ENCODE measurements around the gene KLRK1. TPM values are rescaled to one million over a fixed set of nuclear protein-coding genes. Genes with fewer than 3 reads are reported as not detected.

KLRK1 gene
- total and polyA plus RNA-seq, 4 donors: 0.98 to 4.0 (median 1.4) TPM

GRCh38 chr12:10363658-10363913 lies 26.3 kb downstream of the KLRK1 start:
- peaks cover 2 to 22% (median 11%) of the 10 kb centered on the region in 4 donors for H3K4me1 ChIP-seq (ENCODE audit: control insufficient read depth in 4 of 4, insufficient read depth in 4 of 4, low read length in 3 of 4)
- TF ChIP-seq ATF3 (IDR thresholded peaks at IDR 0.05) (no peak), JUND (IDR thresholded peaks at IDR 0.05) (no peak), RXRA (IDR thresholded peaks at IDR 0.05) (no peak), YY1 (IDR thresholded peaks at IDR 0.05) (no peak), SP1 (IDR thresholded peaks at IDR 0.05) (no peak), NR2F2 (IDR thresholded peaks at IDR 0.05) (no peak), GABPA (IDR thresholded peaks at IDR 0.05 in 1 of 2, conservative IDR thresholded peaks at IDR 0.05 in 1 of 2) (no peak), EGR1 (IDR thresholded peaks at IDR 0.05; ENCODE audit: low read depth in 2 of 2) (no peak), TAF1 (conservative IDR thresholded peaks at IDR 0.05) (no peak), HNF4A (conservative IDR thresholded peaks at IDR 0.05) (no peak), FOXA2 (IDR thresholded peaks at IDR 0.05) (no peak), FOXA1 (IDR thresholded peaks at IDR 0.05) (no peak)
- TF ChIP-seq, protein P1, sequence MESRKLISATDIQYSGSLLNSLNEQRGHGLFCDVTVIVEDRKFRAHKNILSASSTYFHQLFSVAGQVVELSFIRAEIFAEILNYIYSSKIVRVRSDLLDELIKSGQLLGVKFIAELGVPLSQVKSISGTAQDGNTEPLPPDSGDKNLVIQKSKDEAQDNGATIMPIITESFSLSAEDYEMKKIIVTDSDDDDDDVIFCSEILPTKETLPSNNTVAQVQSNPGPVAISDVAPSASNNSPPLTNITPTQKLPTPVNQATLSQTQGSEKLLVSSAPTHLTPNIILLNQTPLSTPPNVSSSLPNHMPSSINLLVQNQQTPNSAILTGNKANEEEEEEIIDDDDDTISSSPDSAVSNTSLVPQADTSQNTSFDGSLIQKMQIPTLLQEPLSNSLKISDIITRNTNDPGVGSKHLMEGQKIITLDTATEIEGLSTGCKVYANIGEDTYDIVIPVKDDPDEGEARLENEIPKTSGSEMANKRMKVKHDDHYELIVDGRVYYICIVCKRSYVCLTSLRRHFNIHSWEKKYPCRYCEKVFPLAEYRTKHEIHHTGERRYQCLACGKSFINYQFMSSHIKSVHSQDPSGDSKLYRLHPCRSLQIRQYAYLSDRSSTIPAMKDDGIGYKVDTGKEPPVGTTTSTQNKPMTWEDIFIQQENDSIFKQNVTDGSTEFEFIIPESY (IDR thresholded peaks at IDR 0.05): no peak
- TF ChIP-seq, protein P2, sequence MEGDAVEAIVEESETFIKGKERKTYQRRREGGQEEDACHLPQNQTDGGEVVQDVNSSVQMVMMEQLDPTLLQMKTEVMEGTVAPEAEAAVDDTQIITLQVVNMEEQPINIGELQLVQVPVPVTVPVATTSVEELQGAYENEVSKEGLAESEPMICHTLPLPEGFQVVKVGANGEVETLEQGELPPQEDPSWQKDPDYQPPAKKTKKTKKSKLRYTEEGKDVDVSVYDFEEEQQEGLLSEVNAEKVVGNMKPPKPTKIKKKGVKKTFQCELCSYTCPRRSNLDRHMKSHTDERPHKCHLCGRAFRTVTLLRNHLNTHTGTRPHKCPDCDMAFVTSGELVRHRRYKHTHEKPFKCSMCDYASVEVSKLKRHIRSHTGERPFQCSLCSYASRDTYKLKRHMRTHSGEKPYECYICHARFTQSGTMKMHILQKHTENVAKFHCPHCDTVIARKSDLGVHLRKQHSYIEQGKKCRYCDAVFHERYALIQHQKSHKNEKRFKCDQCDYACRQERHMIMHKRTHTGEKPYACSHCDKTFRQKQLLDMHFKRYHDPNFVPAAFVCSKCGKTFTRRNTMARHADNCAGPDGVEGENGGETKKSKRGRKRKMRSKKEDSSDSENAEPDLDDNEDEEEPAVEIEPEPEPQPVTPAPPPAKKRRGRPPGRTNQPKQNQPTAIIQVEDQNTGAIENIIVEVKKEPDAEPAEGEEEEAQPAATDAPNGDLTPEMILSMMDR (IDR thresholded peaks at IDR 0.05; ENCODE audit: low read depth, low read length, missing input control): no peak
- TF ChIP-seq, protein P3, sequence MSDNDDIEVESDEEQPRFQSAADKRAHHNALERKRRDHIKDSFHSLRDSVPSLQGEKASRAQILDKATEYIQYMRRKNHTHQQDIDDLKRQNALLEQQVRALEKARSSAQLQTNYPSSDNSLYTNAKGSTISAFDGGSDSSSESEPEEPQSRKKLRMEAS (IDR thresholded peaks at IDR 0.05): no peak
- TF ChIP-seq, protein P4, sequence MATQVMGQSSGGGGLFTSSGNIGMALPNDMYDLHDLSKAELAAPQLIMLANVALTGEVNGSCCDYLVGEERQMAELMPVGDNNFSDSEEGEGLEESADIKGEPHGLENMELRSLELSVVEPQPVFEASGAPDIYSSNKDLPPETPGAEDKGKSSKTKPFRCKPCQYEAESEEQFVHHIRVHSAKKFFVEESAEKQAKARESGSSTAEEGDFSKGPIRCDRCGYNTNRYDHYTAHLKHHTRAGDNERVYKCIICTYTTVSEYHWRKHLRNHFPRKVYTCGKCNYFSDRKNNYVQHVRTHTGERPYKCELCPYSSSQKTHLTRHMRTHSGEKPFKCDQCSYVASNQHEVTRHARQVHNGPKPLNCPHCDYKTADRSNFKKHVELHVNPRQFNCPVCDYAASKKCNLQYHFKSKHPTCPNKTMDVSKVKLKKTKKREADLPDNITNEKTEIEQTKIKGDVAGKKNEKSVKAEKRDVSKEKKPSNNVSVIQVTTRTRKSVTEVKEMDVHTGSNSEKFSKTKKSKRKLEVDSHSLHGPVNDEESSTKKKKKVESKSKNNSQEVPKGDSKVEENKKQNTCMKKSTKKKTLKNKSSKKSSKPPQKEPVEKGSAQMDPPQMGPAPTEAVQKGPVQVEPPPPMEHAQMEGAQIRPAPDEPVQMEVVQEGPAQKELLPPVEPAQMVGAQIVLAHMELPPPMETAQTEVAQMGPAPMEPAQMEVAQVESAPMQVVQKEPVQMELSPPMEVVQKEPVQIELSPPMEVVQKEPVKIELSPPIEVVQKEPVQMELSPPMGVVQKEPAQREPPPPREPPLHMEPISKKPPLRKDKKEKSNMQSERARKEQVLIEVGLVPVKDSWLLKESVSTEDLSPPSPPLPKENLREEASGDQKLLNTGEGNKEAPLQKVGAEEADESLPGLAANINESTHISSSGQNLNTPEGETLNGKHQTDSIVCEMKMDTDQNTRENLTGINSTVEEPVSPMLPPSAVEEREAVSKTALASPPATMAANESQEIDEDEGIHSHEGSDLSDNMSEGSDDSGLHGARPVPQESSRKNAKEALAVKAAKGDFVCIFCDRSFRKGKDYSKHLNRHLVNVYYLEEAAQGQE (IDR thresholded peaks at IDR 0.05): no peak
- H3K27ac ChIP-seq (ENCODE audit: low read depth in 1 of 2, low read length in 2 of 2): peak overlapping the region; percentile 97 to 98
- no peaks in the 10 kb centered on the region for H3K36me3 ChIP-seq (ENCODE audit: control insufficient read depth in 4 of 4, insufficient read depth in 3 of 4, low read depth in 1 of 4, low read length in 3 of 4)
- no peaks in the 10 kb centered on the region for H3K27me3 ChIP-seq (ENCODE audit: control insufficient read depth in 4 of 4, insufficient read depth in 4 of 4, low read length in 3 of 4)
- DNase-seq (ENCODE audit: low spot score): no peak
- H3K9me3 ChIP-seq (ENCODE audit: control insufficient read depth in 4 of 4, low read length in 3 of 4): no peaks in the 10 kb centered on the region
- peak overlapping the region in 2 of 3 donors; percentile 60 to 98 for H3K4me3 ChIP-seq (ENCODE audit: low read depth in 1 of 3, low read length in 3 of 3)
- 75% methylated on average over 5 of the region's 5 CpGs for WGBS
- peak overlapping the region in 1 of 2 donors; percentile 99 for H3K9ac ChIP-seq (ENCODE audit: low read depth in 1 of 2, low read length in 2 of 2)
